Measurements from ENCODE around the gene ZNF496.

- TF ChIP-seq CTCF (conservative IDR thresholded peaks at IDR 0.05) (no peak), EZH2 (IDR thresholded peaks at IDR 0.05; ENCODE audit: low read depth) (no peak)
Measured at GRCh38 chr1:247345881-247346280, 14.2 kb upstream of the ZNF496 start.
